GM04504 (cell line): ENCODE results near the gene CUL7.
A peak's percentile ranks its signal among the peaks of the same experiment; 100 is the strongest.
"Not testable (repeated sequence)": the region's sequence is repeated elsewhere in the genome, so short reads cannot be mapped to it uniquely, and the experiment has no call there.

Source experiments
- DNase-seq: peaks from one replicate; pipeline ENCODE4 v3.0.0-alpha.2; 2012; ENCODE audit warnings: low read depth

The CUL7 gene

DNA sequence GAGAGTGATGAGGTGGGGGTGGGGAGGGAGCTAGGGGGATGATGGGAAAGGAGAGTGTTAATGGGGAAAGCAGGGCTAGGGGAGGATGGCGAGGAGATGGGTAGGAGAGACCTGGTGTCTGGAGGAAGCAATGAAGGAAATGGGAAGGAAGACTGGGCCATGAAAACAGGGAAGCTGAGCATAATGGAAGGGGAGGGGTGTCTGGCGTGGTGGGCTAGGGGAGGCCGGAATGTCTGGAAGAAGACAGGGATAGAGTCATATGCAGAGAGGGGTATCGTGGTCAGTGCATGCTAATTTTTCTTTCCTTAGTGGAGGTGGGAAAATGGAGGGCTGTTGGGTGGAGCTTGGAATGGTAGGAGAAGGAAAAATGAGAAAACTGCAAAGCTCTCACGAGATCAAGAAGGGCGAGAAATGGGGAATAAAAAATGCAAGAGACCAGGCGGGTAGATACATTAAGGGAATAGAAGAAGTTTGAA is 39.2 kb downstream of the CUL7 start:
- no peak for DNase-seq

DNA sequence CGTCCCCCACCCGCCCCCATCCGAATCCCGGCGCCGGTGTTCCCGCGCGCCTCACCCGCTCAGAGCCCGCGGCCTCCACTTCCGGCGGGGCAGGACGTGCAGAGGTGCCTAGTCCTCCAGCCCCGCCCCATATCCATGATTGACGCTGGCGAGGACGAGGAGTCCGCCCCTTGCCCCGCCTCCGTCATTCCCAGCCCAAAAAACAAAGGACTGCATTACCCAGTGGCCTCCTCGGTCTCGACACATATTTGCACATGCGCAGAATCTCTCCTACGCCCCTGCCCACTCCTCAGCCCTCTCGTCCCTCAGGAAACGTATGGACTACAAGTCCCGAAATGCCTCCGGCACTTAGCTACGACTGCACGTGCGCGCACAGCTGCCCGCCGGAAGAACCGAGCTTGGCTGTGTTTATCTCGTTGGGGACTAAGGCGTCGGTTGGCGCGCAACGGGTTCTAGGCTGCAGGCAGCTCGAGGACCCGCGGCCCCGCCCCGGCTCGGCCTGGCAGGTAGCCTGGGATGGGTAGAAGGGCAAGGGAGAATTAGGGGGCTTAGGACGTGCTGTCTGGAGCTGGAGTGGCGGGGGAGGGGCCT is 39.7 kb downstream of the CUL7 start, which contains the start of the genes KLHDC3 and MEA1:
KLHDC3 (plus strand) TSS at position 407 of the 591 bp plus-strand sequence. CDS start 2,944 bp downstream, outside the sequence.
MEA1 (minus strand) TSS at position 104 of the 591 bp plus-strand sequence. CDS start 133 bp downstream, outside the sequence.
- DNase-seq = peak; percentile 100

DNA sequence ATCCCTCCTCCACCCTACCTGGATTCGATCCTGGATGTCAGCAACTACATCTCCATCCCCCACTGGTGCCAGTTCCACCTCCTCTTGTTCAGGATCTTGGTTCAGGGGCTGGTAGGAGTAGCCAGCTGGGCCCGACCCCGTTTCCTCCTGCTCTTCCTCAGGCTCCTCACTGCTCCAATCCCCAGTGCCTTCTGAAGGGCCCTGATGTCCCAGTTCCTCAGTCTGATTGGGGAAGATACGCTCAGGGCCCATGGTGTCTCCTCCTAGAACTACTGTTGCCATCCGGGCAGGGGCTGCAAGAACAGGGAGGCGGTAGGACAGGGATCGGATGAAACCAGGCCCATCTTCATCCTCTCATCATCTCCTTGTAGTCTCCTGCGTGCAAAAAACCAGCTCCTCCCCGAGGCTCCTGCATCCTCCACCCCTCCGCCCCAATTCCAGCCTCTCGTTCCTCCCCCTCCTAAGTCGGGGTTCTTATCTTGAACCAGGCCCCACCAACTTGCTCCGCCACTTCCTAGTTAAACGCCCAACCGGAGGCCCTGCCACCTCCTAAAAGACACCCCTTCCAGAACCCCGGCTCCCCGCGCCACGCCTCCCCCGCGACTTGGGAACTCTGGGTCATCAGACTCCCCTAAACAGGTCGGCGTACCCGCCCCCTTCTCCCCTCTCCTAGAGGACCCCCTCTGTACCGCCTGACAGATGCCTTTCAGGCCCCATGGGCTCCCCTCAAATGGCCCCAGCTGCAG is 40.4 kb downstream of the CUL7 start:
- no peak for DNase-seq

- DNase-seq = no peak
Measured at GRCh38 chr6:43012364-43012763, 41.3 kb downstream of the CUL7 start.

- DNase-seq = no peak
Measured at GRCh38 chr6:43011207-43011606, 42.4 kb downstream of the CUL7 start.

DNA sequence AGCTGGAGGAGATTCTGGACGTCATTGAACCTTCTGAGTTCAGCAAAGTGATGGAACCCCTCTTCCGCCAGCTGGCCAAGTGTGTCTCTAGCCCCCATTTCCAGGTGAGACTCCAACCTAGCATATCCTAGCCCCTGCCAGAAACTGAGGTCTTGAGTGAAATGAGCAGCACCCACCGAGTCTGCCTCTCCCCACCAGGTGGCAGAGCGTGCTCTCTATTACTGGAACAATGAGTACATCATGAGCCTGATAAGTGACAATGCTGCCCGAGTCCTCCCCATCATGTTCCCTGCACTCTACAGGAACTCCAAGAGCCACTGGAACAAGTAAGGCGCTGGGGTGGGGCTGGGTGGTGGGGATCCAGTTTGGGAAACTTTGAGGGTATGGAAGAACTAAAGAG is 44.5 kb downstream of the CUL7 start:
- DNase-seq = no peak

DNA sequence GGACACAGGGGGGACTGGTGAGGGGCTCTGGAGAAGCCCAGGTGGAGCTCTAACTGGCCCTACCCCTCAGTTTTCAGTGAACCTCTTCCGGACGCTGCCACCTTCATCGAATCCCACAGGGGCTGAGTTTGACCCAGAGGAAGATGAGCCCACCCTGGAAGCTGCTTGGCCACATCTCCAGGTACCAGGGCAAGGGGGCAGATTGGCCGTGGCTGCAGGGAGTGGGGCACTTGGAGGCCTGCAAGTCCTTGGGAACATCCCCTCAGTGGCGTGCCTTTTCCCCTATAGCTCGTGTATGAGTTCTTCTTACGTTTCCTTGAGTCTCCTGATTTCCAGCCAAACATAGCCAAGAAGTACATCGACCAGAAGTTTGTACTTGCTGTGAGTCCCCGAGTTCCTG is 46.5 kb downstream of the CUL7 start:
- DNase-seq = no peak

- DNase-seq = no peak
Measured at GRCh38 chr6:43006251-43006650, 47.4 kb downstream of the CUL7 start.

GRCh38 chr6:43005844-43006243 is 47.8 kb downstream of the CUL7 start:
- no peak for DNase-seq

GRCh38 chr6:43001843-43002242 is 51.8 kb downstream of the CUL7 start:
- DNase-seq = no peak

DNA sequence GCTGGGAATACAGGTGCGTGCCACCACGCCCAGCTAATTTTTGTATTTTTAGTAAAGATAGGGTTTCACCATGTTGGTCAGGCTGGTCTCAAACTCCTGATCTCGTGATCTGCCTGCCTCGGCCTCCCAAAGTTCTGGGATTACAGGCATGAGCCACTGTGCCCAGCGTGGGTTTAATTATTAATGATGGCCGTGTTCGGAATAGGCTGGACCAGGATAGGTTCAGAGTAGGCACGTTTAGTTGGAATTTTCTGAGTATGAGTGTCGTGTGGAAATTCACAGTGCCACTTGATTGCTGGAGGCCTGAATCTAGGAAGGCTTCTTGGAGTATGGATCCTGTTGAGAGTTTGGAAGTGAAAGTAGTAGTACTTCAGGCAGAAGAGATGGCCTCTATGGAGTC is 55.4 kb downstream of the CUL7 start:
- DNase-seq = not testable (repeated sequence)

DNA sequence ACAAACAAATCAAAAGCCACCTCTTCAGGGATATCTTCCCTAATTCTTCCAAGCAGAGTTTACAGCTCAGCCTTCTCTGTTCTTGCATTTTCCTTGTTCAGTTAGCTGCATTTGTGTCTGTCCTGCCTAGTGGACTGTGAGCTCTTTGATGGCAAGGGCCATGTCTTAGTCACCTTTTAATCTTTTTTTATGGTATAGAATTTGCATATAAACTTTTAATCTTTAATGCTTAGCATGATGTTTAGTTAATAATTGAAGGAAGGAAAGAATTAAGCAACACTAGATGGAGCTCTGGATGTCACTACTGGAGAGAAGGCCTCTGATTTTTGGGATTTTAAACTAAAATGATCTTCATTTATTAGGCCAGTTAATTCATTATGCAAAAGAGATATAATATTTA is 57.1 kb downstream of the CUL7 start:
- no peak for DNase-seq

- DNase-seq = no peak
Measured at GRCh38 chr6:42993445-42993844, 60.2 kb downstream of the CUL7 start.

GRCh38 chr6:42989923-42990322 is 63.7 kb downstream of the CUL7 start:
- DNase-seq = no peak

DNA sequence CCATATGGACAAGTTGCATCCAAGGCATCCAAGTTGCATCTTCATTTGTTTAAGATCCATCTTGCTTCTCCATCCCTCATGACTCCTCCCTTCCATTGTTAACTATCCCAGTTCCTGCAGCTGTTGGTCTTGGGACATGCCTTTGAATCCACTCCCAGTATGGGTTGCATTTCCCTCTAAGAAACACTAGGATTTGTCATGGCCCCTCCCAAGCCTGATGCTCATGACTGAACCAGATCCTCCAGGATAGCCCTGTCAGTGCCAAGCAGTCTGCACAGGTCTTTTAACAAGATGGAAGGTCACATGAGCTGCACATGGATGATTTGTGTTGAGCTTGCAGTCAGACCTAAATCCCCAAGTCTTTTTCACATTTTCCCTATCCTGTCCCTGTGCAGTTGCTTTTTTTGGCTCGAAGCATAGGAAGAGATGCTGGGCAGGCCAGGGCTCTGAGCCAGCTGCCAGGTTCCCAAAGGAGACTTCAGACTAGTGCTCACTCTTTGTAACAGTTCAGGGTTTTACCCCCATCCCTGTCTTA is 65.1 kb downstream of the CUL7 start:
- DNase-seq = no peak
